ENCODE measurements around the gene BANP. TPM values are rescaled to one million over a fixed set of nuclear protein-coding genes. Genes with fewer than 3 reads are reported as not detected.

The BANP gene
- total and polyA plus RNA-seq, 2 of the 8 experiments (the other 6 are each of a cell fraction or from before 2014, with no cell fraction given), result 25.8 to 39.8 TPM

DNA sequence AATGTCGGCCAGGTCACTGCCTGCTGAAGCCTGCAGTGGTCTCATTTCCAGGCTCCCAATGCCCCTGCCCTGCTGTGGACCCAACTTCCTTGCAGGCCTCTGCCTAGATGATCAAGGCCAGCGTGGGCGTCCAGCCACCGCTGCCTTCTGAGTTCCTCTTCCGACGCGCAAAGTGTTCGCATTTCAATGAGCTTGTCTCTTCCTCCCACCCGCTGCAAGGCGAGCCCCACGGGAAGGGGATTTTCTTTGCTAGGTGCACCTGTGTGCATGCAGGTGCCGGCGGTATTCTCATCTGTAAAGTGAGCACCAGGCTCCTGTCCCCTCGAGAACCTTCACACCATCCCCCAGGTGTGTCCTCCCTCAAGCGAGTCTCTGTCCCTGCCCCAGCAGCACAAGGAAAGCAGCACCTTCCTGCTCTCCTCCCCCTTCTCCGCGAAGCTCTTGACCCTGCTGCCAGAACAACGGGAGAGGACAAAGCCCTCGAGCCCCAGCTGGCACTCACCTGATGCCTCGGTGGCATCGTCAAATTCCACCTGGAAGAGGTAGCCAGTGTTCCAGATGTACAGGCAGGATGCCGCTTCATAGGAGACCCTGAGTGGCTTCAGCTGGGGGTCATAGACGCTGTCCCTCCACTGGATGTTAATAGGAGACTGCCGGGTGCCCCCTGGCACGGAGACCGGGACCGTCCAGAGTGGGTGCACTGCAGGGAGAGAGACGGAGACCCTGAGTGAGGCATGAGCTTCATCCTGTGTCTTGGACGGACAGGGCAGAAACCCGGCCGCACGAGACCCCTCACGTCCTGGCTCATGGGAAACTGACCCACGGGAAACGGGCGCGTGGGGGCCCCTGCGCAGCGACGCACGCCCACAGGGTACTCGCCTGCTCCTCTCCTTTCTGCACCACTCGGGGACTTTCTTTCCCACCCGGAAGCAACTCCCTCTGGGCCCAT lies 24.7 kb upstream of the BANP start:
- H4K8ac ChIP-seq (ENCODE audit: extremely low read depth, insufficient read depth, low read length), result peak overlapping the region; percentile 46; the same call in 1 of the 2 replicates
- no peak overlapping the region for H3K56ac ChIP-seq (replicated peaks; ENCODE audit: insufficient read length, low read depth, low read length)
- H2AK5ac ChIP-seq (ENCODE audit: low read depth, low read length), result no peak overlapping the region
- no peak overlapping the region for H4K5ac ChIP-seq (ENCODE audit: insufficient read length, low read depth, low read length)
- CTCF ChIA-PET (ENCODE audit: partially characterized antibody), result interaction anchor here (0.9 to 4.4 kb wide), 14 partner anchors 8 to 225 kb away, joined by 3 to 24 read pairs (median 6); partner anchors contain the start of gene CA5A
- H4K91ac ChIP-seq (replicated peaks; ENCODE audit: insufficient read length, low read length), result no peak overlapping the region
- no peaks in the 10 kb centered on the region for H3K79me2 ChIP-seq (ENCODE audit: control insufficient read depth in 1 of 2, insufficient read depth in 2 of 2, low read length in 2 of 2)
- DNase-seq (ENCODE audit: low read depth in 1 of 2, low spot score in 2 of 2) (no peak), FAIRE-seq (no peak)
- H3K79me1 ChIP-seq (ENCODE audit: low read depth, low read length), result no peaks in the 10 kb centered on the region
- H3K18ac ChIP-seq (ENCODE audit: extremely low read depth, low read length), result no peak overlapping the region
- H3K9ac ChIP-seq (replicated peaks in 1 of 4; ENCODE audit: extremely low read depth in 1 of 4, low read depth in 3 of 4, low read length in 3 of 4), result no peak overlapping the region
- no peaks in the 10 kb centered on the region for H3K23me2 ChIP-seq (ENCODE audit: low read depth, low read length)
- peaks cover 0 to 18% (median 3%) of the 10 kb centered on the region in 4 experiments; a peak in 5 of 7 replicates for H3K4me1 ChIP-seq (replicated peaks in 1 of 4; ENCODE audit: control insufficient read depth in 3 of 4, insufficient read depth in 4 of 4, low read length in 3 of 4)
- peak overlapping the region; percentile 68; the same call in 1 of the 2 replicates for H2BK12ac ChIP-seq (ENCODE audit: low read depth, low read length)
- H4K20me1 ChIP-seq (replicated peaks in 1 of 2; ENCODE audit: control insufficient read depth in 1 of 2, insufficient read depth in 2 of 2, low read length in 2 of 2), result no peaks in the 10 kb centered on the region
- H2BK20ac ChIP-seq (ENCODE audit: low read length), result 0 out of 2 replicates have a peak overlapping the region, but pooled peaks have one; percentile 32
- H3K14ac ChIP-seq (ENCODE audit: insufficient read length), result no peak overlapping the region
- H2BK120ac ChIP-seq (replicated peaks; ENCODE audit: low read depth, low read length), result no peak overlapping the region
- H2AFZ ChIP-seq (ENCODE audit: low read length), result no peak overlapping the region
- no peaks in the 10 kb centered on the region for H3K36me3 ChIP-seq (ENCODE audit: control insufficient read depth in 2 of 4, insufficient read depth in 4 of 4, low read length in 3 of 4)
- H3K4ac ChIP-seq (replicated peaks; ENCODE audit: insufficient read length, low read depth, low read length), result no peak overlapping the region
- no peaks in the 10 kb centered on the region for H3K27me3 ChIP-seq (replicated peaks in 1 of 4; ENCODE audit: control insufficient read depth in 3 of 4, extremely low read depth in 1 of 4, insufficient read depth in 3 of 4, low read length in 3 of 4)
- POLR2A ChIA-PET (ENCODE audit: partially characterized antibody), result interaction anchor here (0.7 to 1.5 kb wide), 5 partner anchors 23 to 162 kb away, joined by 3 to 8 read pairs (median 3); partner anchors contain the start of gene BANP
- TF ChIP-seq MAFK (IDR thresholded peaks at IDR 0.05; ENCODE audit: low read depth, low read length) (no peak), SIN3A (conservative IDR thresholded peaks at IDR 0.05 in 1 of 2, IDR thresholded peaks at IDR 0.05 in 1 of 2; ENCODE audit: low read depth in 1 of 2, low read length in 2 of 2) (no peak), EP300 (IDR thresholded peaks at IDR 0.05; ENCODE audit: borderline replicate concordance in 1 of 2, low read depth in 2 of 2, low read length in 2 of 2) (no peak)
- no peak overlapping the region for H3K4me2 ChIP-seq (ENCODE audit: insufficient read depth in 1 of 2, low read depth in 2 of 2, low read length in 2 of 2)
- WGBS, 2 experiments (ENCODE audit: extremely low coverage in 1 of 2, insufficient coverage in 1 of 2, insufficient read length in 1 of 2, insufficient replicate concordance in 2 of 2, low coverage in 1 of 2, low lambda C conversion rate in 2 of 2, missing lambda C conversion rate in 1 of 2), result 88% methylated on average over 42 of the region's 44 CpGs; no CpG with 5 or more reads in 1 of the 2 experiments
- H3K23ac ChIP-seq (ENCODE audit: insufficient read length), result no peak overlapping the region
- no peak overlapping the region for H3K27ac ChIP-seq (ENCODE audit: low read depth, low read length)
- H2BK15ac ChIP-seq (ENCODE audit: low read length), result no peak overlapping the region
- no peak overlapping the region for H3K4me3 ChIP-seq (ENCODE audit: extremely low read depth in 1 of 4, insufficient read depth in 2 of 4, low read depth in 3 of 4, low read length in 4 of 4)
- no peaks in the 10 kb centered on the region for H3K9me3 ChIP-seq (ENCODE audit: insufficient read depth in 2 of 2, low read depth in 1 of 2, low read length in 1 of 2)
- H2BK5ac ChIP-seq (ENCODE audit: low read depth, low read length), result no peak overlapping the region
